Caco-2 (cell line): ENCODE results near the gene CATSPER3. TPM values are rescaled to one million over a fixed set of nuclear protein-coding genes. Genes with fewer than 3 reads are reported as not detected.

Experiments
- BruUV-seq: library from RNA; stranded (reverse); fragments of 400-500 nt; replicated peaks from 2 replicates; lab custom pipeline; 2021; lab: Mats Ljungman, UMichigan
- CTCF ChIA-PET: fragments of 300-600 bp; sonication (Branson Sonifier 250); formaldehyde crosslinking; loops from one replicate; lab custom pipeline; 2022; ENCODE audit warnings: antibody characterized with exemption; lab: Charles Lee
- POLR2A ChIA-PET: fragments of 300-600 bp; sonication (Branson Sonifier 250); formaldehyde crosslinking; loops from one replicate; lab custom pipeline; 2022; ENCODE audit warnings: antibody characterized with exemption; lab: Charles Lee
- DNase-seq, 2 experiments: peaks; one replicate each; pipeline versions ENCODE4 v3.0.0 to v3.0.0-alpha.2; 2020 to 2022
- H3K27me3 ChIP-seq: replicated peaks from 2 replicates; pipeline ENCODE4 v1.6.0; 2011; ENCODE audit warnings: low read length; ENCODE audit not compliant: control insufficient read depth, insufficient read depth
- H3K36me3 ChIP-seq: 2 replicates; pipeline ENCODE4 v1.5.1; 2011; ENCODE audit warnings: low read length; ENCODE audit not compliant: control insufficient read depth, insufficient read depth
- H3K4me1 ChIP-seq: fragments of 250-450 bp; sonication (Bioruptor Pico); 2 replicates; pipeline ENCODE4 v1.5.1; 2020; ENCODE audit warnings: mild to moderate bottlenecking
- H3K4me3 ChIP-seq: 2 replicates; pipeline ENCODE4 v1.5.1; 2011; ENCODE audit warnings: low read depth, mild to moderate bottlenecking, control low read depth, low read length
- H3K9me3 ChIP-seq: fragments of 250-450 bp; sonication (Bioruptor Pico); 2 replicates; pipeline ENCODE4 v1.5.1; 2020; ENCODE audit warnings: mild to moderate bottlenecking, moderate library complexity
- H3K27ac Mint-ChIP-seq: one replicate; pipeline ENCODE4 v1.8.0; 2022; ENCODE audit warnings: mixed read lengths; ENCODE audit not compliant: unreplicated experiment
- H3K27me3 Mint-ChIP-seq: one replicate; pipeline ENCODE4 v1.8.0; 2022; ENCODE audit warnings: mixed read lengths; ENCODE audit not compliant: insufficient read depth, unreplicated experiment
- H3K36me3 Mint-ChIP-seq: one replicate; pipeline ENCODE4 v1.8.0; 2022; ENCODE audit warnings: mild to moderate bottlenecking, mixed read lengths; ENCODE audit not compliant: insufficient read depth, unreplicated experiment
- H3K4me1 Mint-ChIP-seq: one replicate; pipeline ENCODE4 v1.8.0; 2022; ENCODE audit warnings: low read depth, mixed read lengths; ENCODE audit not compliant: unreplicated experiment
- H3K4me3 Mint-ChIP-seq: one replicate; pipeline ENCODE4 v1.8.0; 2022; ENCODE audit warnings: mild to moderate bottlenecking, moderate library complexity, mixed read lengths; ENCODE audit not compliant: unreplicated experiment
- H3K9me3 Mint-ChIP-seq: one replicate; pipeline ENCODE4 v1.8.0; 2022; ENCODE audit warnings: mixed read lengths; ENCODE audit not compliant: unreplicated experiment
- intact Hi-C: fragments of 100-400 bp; cut with micrococcal nuclease; formaldehyde crosslinking; loops from one replicate; pipeline ENCODE4 v1.10.0; 2022; ENCODE audit not compliant: unreplicated experiment
- total RNA-seq: library from RNA; stranded (reverse); gene quantifications from 2 replicates; pipeline ENCODE4 v1.2.3, GENCODE V29; 2022
- TF ChIP-seq, protein P1 (sequence below), 2 experiments: fragments of 200-600 bp in 1 of 2; IDR thresholded peaks; 1 replicate in 1 of 2; 2 replicates in 1 of 2; pipeline versions ENCODE4 v1.5.1 to v1.8.0; 2011 to 2022; ENCODE audit warnings: antibody characterized with exemption in 1 of 2, control low read depth in 1 of 2, inconsistent platforms in 1 of 2, low read depth in 1 of 2, low read length in 1 of 2, mild to moderate bottlenecking in 1 of 2, moderate library complexity in 1 of 2; ENCODE audit not compliant: insufficient read depth in 1 of 2, severe bottlenecking in 1 of 2, unreplicated experiment in 1 of 2

The CATSPER3 gene
- total RNA-seq, 1 experiment from 2014 or later: 0.61 TPM

DNA sequence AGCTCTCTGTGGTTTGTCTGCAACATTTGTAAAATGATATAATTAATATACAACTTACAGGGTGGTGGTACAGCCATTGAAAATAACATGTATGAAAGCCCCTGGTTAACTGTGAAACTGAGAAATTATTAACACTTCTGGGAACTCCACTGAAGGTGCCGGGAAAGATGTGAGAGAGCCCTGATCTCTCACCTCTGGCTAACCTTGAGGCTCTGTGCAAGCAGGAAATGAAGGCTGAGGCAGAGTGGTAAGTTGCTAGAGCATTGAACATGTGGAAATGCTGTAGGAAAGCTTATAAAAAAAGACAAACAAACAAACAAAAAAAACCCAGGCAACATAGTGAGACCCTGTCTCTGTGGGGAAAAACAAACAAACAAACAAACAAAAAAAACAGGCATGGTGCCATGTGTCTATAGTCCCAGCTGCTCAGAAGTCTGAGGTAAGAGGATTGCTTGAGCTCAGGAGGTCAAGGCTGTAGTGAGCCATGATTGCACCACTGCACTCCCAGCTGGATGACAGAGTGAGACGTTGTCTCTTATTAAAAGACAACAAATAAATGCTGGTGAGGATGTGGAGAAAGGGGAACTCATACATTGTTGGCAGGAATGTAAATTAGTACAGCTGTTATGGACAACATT lies 7.5 kb downstream of the CATSPER3 start:
- H3K9me3 ChIP-seq: peaks cover 6% of the 10 kb centered on the region; the same call in 1 of the 2 replicates
- H3K4me1 ChIP-seq: no peaks in the 10 kb centered on the region
- Mint-ChIP-seq H3K4me3 (no peak overlapping the region), H3K4me1 (no peaks in the 10 kb centered on the region), H3K27ac (no peak overlapping the region), H3K36me3 (no peaks in the 10 kb centered on the region), H3K27me3 (no peaks in the 10 kb centered on the region), H3K9me3 (peaks cover 20% of the 10 kb centered on the region)
- H3K27me3 ChIP-seq: no peaks in the 10 kb centered on the region
- CTCF ChIA-PET: no interaction called here
- POLR2A ChIA-PET: interaction anchor here (0.6 kb wide), 1 partner anchor 27 kb away, joined by 3 read pairs; no protein-coding TSS in a partner anchor
- H3K4me3 ChIP-seq: no peak overlapping the region
- intact Hi-C loops: no loop called here
- no peak for DNase-seq
- no peaks in the 10 kb centered on the region for H3K36me3 ChIP-seq
- TF ChIP-seq, protein P1, sequence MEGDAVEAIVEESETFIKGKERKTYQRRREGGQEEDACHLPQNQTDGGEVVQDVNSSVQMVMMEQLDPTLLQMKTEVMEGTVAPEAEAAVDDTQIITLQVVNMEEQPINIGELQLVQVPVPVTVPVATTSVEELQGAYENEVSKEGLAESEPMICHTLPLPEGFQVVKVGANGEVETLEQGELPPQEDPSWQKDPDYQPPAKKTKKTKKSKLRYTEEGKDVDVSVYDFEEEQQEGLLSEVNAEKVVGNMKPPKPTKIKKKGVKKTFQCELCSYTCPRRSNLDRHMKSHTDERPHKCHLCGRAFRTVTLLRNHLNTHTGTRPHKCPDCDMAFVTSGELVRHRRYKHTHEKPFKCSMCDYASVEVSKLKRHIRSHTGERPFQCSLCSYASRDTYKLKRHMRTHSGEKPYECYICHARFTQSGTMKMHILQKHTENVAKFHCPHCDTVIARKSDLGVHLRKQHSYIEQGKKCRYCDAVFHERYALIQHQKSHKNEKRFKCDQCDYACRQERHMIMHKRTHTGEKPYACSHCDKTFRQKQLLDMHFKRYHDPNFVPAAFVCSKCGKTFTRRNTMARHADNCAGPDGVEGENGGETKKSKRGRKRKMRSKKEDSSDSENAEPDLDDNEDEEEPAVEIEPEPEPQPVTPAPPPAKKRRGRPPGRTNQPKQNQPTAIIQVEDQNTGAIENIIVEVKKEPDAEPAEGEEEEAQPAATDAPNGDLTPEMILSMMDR (IDR thresholded peaks at IDR 0.05; ENCODE audit: insufficient read depth in 1 of 2, low read depth in 1 of 2, low read length in 1 of 2, severe bottlenecking in 1 of 2, unreplicated experiment in 1 of 2): no peak
- no TSS peak for BruUV-seq

DNA sequence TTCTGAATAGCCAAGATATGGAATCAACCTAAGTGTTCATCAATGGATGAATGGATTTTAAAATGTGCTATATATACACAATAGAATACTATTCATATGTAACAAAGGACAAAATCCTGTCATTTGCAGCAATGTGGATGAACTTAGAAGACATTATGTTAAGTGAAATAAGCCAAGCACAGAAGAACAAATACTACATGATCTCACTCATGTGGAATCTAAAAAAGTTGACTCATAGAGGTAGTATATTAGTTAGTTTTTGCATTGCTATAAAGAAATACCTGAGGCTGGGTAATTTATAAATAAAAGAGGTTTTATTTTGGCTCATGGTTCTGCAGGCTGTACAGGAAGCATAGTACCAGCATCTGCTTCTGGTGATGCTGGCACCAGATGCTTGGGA lies 8.1 kb downstream of the CATSPER3 start:
- TF ChIP-seq, protein P1 (IDR thresholded peaks at IDR 0.05; ENCODE audit: insufficient read depth in 1 of 2, low read depth in 1 of 2, low read length in 1 of 2, severe bottlenecking in 1 of 2, unreplicated experiment in 1 of 2): no peak

DNA sequence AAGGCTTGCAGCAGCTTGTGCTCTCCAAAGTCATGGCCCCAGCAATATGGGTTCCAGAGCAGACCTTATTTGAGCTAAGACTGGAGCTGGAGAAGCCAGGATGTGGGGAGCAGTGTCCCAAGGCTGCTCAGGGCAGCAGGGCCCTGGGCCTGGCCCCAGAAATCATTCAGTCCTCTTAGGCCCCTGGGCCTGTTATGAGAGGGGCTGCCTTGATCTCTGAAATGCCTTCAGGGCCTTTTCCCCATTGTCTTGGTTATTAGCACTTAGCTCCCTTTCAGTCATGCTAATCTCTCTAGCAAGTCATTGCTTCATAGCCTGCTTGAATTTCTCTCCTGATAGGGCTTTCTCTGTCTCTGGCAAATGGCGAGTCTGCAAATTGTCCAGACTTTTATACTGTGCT lies 9.1 kb downstream of the CATSPER3 start:
- Mint-ChIP-seq H3K4me3 (no peak overlapping the region), H3K4me1 (no peaks in the 10 kb centered on the region), H3K27me3 (no peaks in the 10 kb centered on the region), H3K27ac (no peak overlapping the region), H3K36me3 (no peaks in the 10 kb centered on the region), H3K9me3 (peaks cover 36% of the 10 kb centered on the region)
- no peaks in the 10 kb centered on the region for H3K27me3 ChIP-seq
- CTCF ChIA-PET: no interaction called here
- no TSS peak for BruUV-seq
- H3K4me1 ChIP-seq: no peaks in the 10 kb centered on the region
- TF ChIP-seq, protein P1 (IDR thresholded peaks at IDR 0.05; ENCODE audit: insufficient read depth in 1 of 2, low read depth in 1 of 2, low read length in 1 of 2, severe bottlenecking in 1 of 2, unreplicated experiment in 1 of 2): no peak
- H3K4me3 ChIP-seq: no peak overlapping the region
- H3K36me3 ChIP-seq: no peaks in the 10 kb centered on the region
- no peak for DNase-seq
- peaks cover 12% of the 10 kb centered on the region for H3K9me3 ChIP-seq
- POLR2A ChIA-PET: no interaction called here
- intact Hi-C loops: no loop called here

More for the DNA sequence above, 8.1 kb downstream of the CATSPER3 start:
- Mint-ChIP-seq H3K27me3 (no peaks in the 10 kb centered on the region), H3K4me3 (no peak overlapping the region), H3K9me3 (peaks cover 26% of the 10 kb centered on the region), H3K4me1 (no peaks in the 10 kb centered on the region), H3K36me3 (no peaks in the 10 kb centered on the region), H3K27ac (no peak overlapping the region)
- H3K27me3 ChIP-seq: no peaks in the 10 kb centered on the region
- H3K9me3 ChIP-seq: peaks cover 6% of the 10 kb centered on the region; the same call in 1 of the 2 replicates
- ChIA-PET POLR2A (interaction anchor here (0.6 kb wide), 1 partner anchor 28 kb away, joined by 3 read pairs; no protein-coding TSS in a partner anchor), CTCF (no interaction called here)
- no TSS peak for BruUV-seq
- no peak overlapping the region for H3K4me3 ChIP-seq
- no peaks in the 10 kb centered on the region for H3K4me1 ChIP-seq
- intact Hi-C loops: no loop called here
- DNase-seq: no peak
- no peaks in the 10 kb centered on the region for H3K36me3 ChIP-seq
